ENCODE data around the gene CCDC33.
A peak's percentile ranks its signal among the peaks of the same experiment; 100 is the strongest.

The CCDC33 gene

GRCh38 chr15:74302821-74303359 lies 66.8 kb downstream of the CCDC33 start:
- no peak for DNase-seq
- Histone ChIP-seq H2AFZ (ENCODE audit: low read length) (no peak overlapping the region), H3K36me3 (replicated peaks; ENCODE audit: insufficient read depth, low read length) (no peaks in the 10 kb centered on the region), H3K4me3 (ENCODE audit: low read length) (no peak overlapping the region), H3K79me2 (ENCODE audit: low read length) (no peaks in the 10 kb centered on the region), H4K20me1 (ENCODE audit: insufficient read depth, low read length) (no peaks in the 10 kb centered on the region), H3K27ac (ENCODE audit: low read length) (no peak overlapping the region), H3K9me2 (replicated peaks; ENCODE audit: insufficient read depth, low read length) (no peaks in the 10 kb centered on the region), H3F3A (ENCODE audit: insufficient read depth, low read length) (no peaks in the 10 kb centered on the region), H3K9me3 (replicated peaks; ENCODE audit: insufficient read depth, low read length) (no peaks in the 10 kb centered on the region), H3K9ac (ENCODE audit: low read length) (no peak overlapping the region), H3K4me1 (ENCODE audit: low read length) (no peaks in the 10 kb centered on the region), H3K4me2 (ENCODE audit: low read depth, low read length) (no peak overlapping the region), H3K27me3 (replicated peaks; ENCODE audit: insufficient read depth, low read length) (peaks cover 98% of the 10 kb centered on the region)
- TF ChIP-seq CTCF (IDR thresholded peaks at IDR 0.05; ENCODE audit: low read length) (peak; percentile 56), EZH2phosphoT487 (IDR thresholded peaks at IDR 0.05; ENCODE audit: low read length) (no peak), EZH2 (optimal IDR thresholded peaks at IDR 0.05; ENCODE audit: low read depth, low read length) (no peak)

GRCh38 chr15:74303741-74304309 lies 67.7 kb downstream of the CCDC33 start:
- TF ChIP-seq EZH2 (optimal IDR thresholded peaks at IDR 0.05; ENCODE audit: low read depth, low read length) (no peak), CTCF (IDR thresholded peaks at IDR 0.05; ENCODE audit: low read length) (no peak), EZH2phosphoT487 (IDR thresholded peaks at IDR 0.05; ENCODE audit: low read length) (no peak)
- Histone ChIP-seq H3K4me2 (ENCODE audit: low read depth, low read length) (no peak overlapping the region), H3F3A (ENCODE audit: insufficient read depth, low read length) (no peaks in the 10 kb centered on the region), H3K9ac (ENCODE audit: low read length) (no peak overlapping the region), H3K9me2 (replicated peaks; ENCODE audit: insufficient read depth, low read length) (no peaks in the 10 kb centered on the region), H3K4me1 (ENCODE audit: low read length) (no peaks in the 10 kb centered on the region), H3K27ac (ENCODE audit: low read length) (no peak overlapping the region), H4K20me1 (ENCODE audit: insufficient read depth, low read length) (no peaks in the 10 kb centered on the region), H3K36me3 (replicated peaks; ENCODE audit: insufficient read depth, low read length) (no peaks in the 10 kb centered on the region), H3K79me2 (ENCODE audit: low read length) (no peaks in the 10 kb centered on the region), H3K27me3 (replicated peaks; ENCODE audit: insufficient read depth, low read length) (peaks cover 98% of the 10 kb centered on the region), H3K4me3 (ENCODE audit: low read length) (no peak overlapping the region), H3K9me3 (replicated peaks; ENCODE audit: insufficient read depth, low read length) (no peaks in the 10 kb centered on the region), H2AFZ (ENCODE audit: low read length) (no peak overlapping the region)
- no peak for DNase-seq

- Histone ChIP-seq H3K4me3 (ENCODE audit: low read length) (no peak overlapping the region), H2AFZ (ENCODE audit: low read length) (no peak overlapping the region), H4K20me1 (ENCODE audit: insufficient read depth, low read length) (no peaks in the 10 kb centered on the region), H3K4me1 (ENCODE audit: low read length) (no peaks in the 10 kb centered on the region), H3K4me2 (ENCODE audit: low read depth, low read length) (no peak overlapping the region), H3K27me3 (replicated peaks; ENCODE audit: insufficient read depth, low read length) (peaks cover 98% of the 10 kb centered on the region), H3K9me3 (replicated peaks; ENCODE audit: insufficient read depth, low read length) (no peaks in the 10 kb centered on the region), H3K79me2 (ENCODE audit: low read length) (no peaks in the 10 kb centered on the region), H3F3A (ENCODE audit: insufficient read depth, low read length) (no peaks in the 10 kb centered on the region), H3K36me3 (replicated peaks; ENCODE audit: insufficient read depth, low read length) (no peaks in the 10 kb centered on the region), H3K27ac (ENCODE audit: low read length) (no peak overlapping the region), H3K9ac (ENCODE audit: low read length) (no peak overlapping the region), H3K9me2 (replicated peaks; ENCODE audit: insufficient read depth, low read length) (no peaks in the 10 kb centered on the region)
- no peak for DNase-seq
- TF ChIP-seq EZH2phosphoT487 (IDR thresholded peaks at IDR 0.05; ENCODE audit: low read length) (no peak), CTCF (IDR thresholded peaks at IDR 0.05; ENCODE audit: low read length) (no peak), EZH2 (optimal IDR thresholded peaks at IDR 0.05; ENCODE audit: low read depth, low read length) (no peak)
These were observed 68.3 kb downstream of the CCDC33 start for GRCh38 chr15:74304431-74304830.
